MG63 (cell line): Measurements from ENCODE around the gene CD1C. TPM values are rescaled to one million over a fixed set of nuclear protein-coding genes. Genes with fewer than 3 reads are reported as not detected.

ENCODE experiments used
- total RNA-seq: library from RNA; depleted of rRNA; stranded (reverse); fragments of >200 nt; shearing (Covaris generic); gene quantifications from 2 replicates; pipeline ENCODE4 v1.2.3, GENCODE V29; 2014; ENCODE audit warnings: low replicate concordance; rRNA removed

The CD1C gene
- total RNA-seq, 1 experiment from 2014 or later, result not detected

Other genes with a start within 250 kb of the CD1C start
- gene CD1D, start 109.0 kb upstream of the CD1C start, total RNA-seq, result not detected in 2 replicates
- not detected in 2 replicates for gene CD1A, start 35.5 kb upstream of the CD1C start, total RNA-seq
- gene CD1B, start 41.6 kb downstream of the CD1C start, total RNA-seq, result not detected in 2 replicates
- gene CD1E, start 64.0 kb downstream of the CD1C start, total RNA-seq, result not detected in 2 replicates
- not detected in 2 replicates for gene OR10T2, start 109.5 kb downstream of the CD1C start, total RNA-seq
- not detected in 2 replicates for gene OR10K2, start 136.3 kb downstream of the CD1C start, total RNA-seq
- not detected in 2 replicates for gene OR10K1, start 171.9 kb downstream of the CD1C start, total RNA-seq
- gene OR10R2, start 182.3 kb downstream of the CD1C start, total RNA-seq, result not detected in 2 replicates